Kidney epithelial cell (primary cell): ENCODE results near the gene UTP25. TPM values are rescaled to one million over a fixed set of nuclear protein-coding genes. Genes with fewer than 3 reads are reported as not detected.

Source experiments
- DNase-seq: peaks from one replicate; pipeline ENCODE4 v3.0.0-alpha.2; 2010; ENCODE audit warnings: low read depth
- H3K27me3 ChIP-seq: 2 replicates; pipeline ENCODE4 v1.6.0; 2011; ENCODE audit warnings: low read length; ENCODE audit not compliant: control insufficient read depth, insufficient read depth
- H3K36me3 ChIP-seq: 2 replicates; pipeline ENCODE4 v1.5.1; 2011; ENCODE audit warnings: low read length; ENCODE audit not compliant: control insufficient read depth, insufficient read depth
- H3K4me3 ChIP-seq: 2 replicates; pipeline ENCODE4 v1.5.1; 2011; ENCODE audit warnings: low read depth, mild to moderate bottlenecking, control low read depth, low read length
- CTCF ChIP-seq: IDR thresholded peaks from 2 replicates; pipeline ENCODE4 v1.5.1; 2011; ENCODE audit warnings: mild to moderate bottlenecking, moderate library complexity, low read length, control low read depth, inconsistent platforms; ENCODE audit not compliant: insufficient read depth, poor library complexity, severe bottlenecking
- total RNA-seq: library from RNA; depleted of rRNA; stranded (reverse); fragments of >200 nt; gene quantifications from 2 replicates; pipeline ENCODE4 v1.2.3, GENCODE V29; 2015

Gene UTP25
- total RNA-seq, 1 donor from 2014 or later: 14.6 TPM

- no peaks in the 10 kb centered on the region for H3K27me3 ChIP-seq
- H3K4me3 ChIP-seq: no peak overlapping the region
- H3K36me3 ChIP-seq: no peaks in the 10 kb centered on the region
- no peak for DNase-seq
- TF ChIP-seq CTCF: no peak
Measured at GRCh38 chr1:209858561-209859103, 30.9 kb downstream of the UTP25 start.

- no peak for DNase-seq
- peak; percentile 87 for TF ChIP-seq CTCF
Measured at GRCh38 chr1:209860293-209860881, 32.6 kb downstream of the UTP25 start.

GRCh38 chr1:209861242-209861641 lies 33.5 kb downstream of the UTP25 start:
- no peaks in the 10 kb centered on the region for H3K36me3 ChIP-seq
- no peak for TF ChIP-seq CTCF
- no peak for DNase-seq
- H3K4me3 ChIP-seq: no peak overlapping the region
- no peaks in the 10 kb centered on the region for H3K27me3 ChIP-seq

More at GRCh38 chr1:209860293-209860881, 32.6 kb downstream of the UTP25 start:
- H3K27me3 ChIP-seq: no peaks in the 10 kb centered on the region
- no peaks in the 10 kb centered on the region for H3K36me3 ChIP-seq
- no peak overlapping the region for H3K4me3 ChIP-seq

- Histone ChIP-seq H3K27me3 (no peaks in the 10 kb centered on the region), H3K36me3 (no peaks in the 10 kb centered on the region), H3K4me3 (no peak overlapping the region)
- TF ChIP-seq CTCF: no peak
- no peak for DNase-seq
Measured at GRCh38 chr1:209862391-209863356, 34.9 kb downstream of the UTP25 start.

- no peak for DNase-seq
- no peak overlapping the region for H3K4me3 ChIP-seq
- no peaks in the 10 kb centered on the region for H3K36me3 ChIP-seq
- no peak for TF ChIP-seq CTCF
- no peaks in the 10 kb centered on the region for H3K27me3 ChIP-seq
Measured at GRCh38 chr1:209863766-209864485, 36.2 kb downstream of the UTP25 start.
